ENCODE results near the gene DSCAM.

DNA sequence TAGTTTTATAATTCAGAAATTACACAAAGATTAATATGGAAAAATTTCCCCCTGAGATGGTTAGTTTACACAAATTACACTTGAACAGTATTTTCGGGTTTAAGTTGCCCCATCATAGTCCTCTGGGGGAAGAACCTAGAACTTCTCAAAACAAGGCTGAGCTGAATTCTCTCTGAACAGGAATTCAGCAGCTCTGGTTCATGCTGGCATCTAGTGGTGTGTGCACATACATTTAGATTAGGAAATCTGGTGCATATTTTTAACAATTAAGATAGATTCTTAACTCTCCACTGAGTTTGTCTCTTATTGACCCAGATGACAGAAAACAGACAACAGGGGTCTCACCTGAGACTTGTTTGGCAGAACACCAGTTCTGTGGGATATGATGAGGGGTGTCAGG, 410.7 kb downstream of the DSCAM start:
- TF ChIP-seq, protein P1, sequence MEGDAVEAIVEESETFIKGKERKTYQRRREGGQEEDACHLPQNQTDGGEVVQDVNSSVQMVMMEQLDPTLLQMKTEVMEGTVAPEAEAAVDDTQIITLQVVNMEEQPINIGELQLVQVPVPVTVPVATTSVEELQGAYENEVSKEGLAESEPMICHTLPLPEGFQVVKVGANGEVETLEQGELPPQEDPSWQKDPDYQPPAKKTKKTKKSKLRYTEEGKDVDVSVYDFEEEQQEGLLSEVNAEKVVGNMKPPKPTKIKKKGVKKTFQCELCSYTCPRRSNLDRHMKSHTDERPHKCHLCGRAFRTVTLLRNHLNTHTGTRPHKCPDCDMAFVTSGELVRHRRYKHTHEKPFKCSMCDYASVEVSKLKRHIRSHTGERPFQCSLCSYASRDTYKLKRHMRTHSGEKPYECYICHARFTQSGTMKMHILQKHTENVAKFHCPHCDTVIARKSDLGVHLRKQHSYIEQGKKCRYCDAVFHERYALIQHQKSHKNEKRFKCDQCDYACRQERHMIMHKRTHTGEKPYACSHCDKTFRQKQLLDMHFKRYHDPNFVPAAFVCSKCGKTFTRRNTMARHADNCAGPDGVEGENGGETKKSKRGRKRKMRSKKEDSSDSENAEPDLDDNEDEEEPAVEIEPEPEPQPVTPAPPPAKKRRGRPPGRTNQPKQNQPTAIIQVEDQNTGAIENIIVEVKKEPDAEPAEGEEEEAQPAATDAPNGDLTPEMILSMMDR (IDR thresholded peaks at IDR 0.05): no peak
- TF ChIP-seq POLR2A (IDR thresholded peaks at IDR 0.05): no peak
